ENCODE data around the gene MVP.

- no peak for TF ChIP-seq CTCF (IDR thresholded peaks at IDR 0.05)
- TF ChIP-seq EZH2 (IDR thresholded peaks at IDR 0.05; ENCODE audit: borderline replicate concordance, insufficient read depth, low read depth, low read length, poor library complexity, severe bottlenecking), result no peak
These were observed 10.5 kb downstream of the MVP start for GRCh38 chr16:29830774-29831173.

Data from B cell (primary cell).